Osteoblast (primary cell): ENCODE results near the gene ENOX1. TPM values are rescaled to one million over a fixed set of nuclear protein-coding genes. Genes with fewer than 3 reads are reported as not detected.

Source experiments
- DNase-seq: peaks from one replicate; pipeline ENCODE4 v3.0.0; 2011; ENCODE audit warnings: low spot score, mixed read lengths; ENCODE audit not compliant: insufficient read length; ENCODE audit errors: missing footprints
- H2AFZ ChIP-seq: 2 replicates; pipeline ENCODE4 v1.6.0; 2011; ENCODE audit warnings: mild to moderate bottlenecking, low read length
- H3K27ac ChIP-seq: 2 replicates; pipeline ENCODE4 v1.5.1; 2011; ENCODE audit warnings: mild to moderate bottlenecking, low read depth, low read length, moderate library complexity
- H3K27me3 ChIP-seq: 2 replicates; pipeline ENCODE4 v1.6.0; 2012; ENCODE audit warnings: mild to moderate bottlenecking, control low read depth, inconsistent platforms, low read length, moderate library complexity; ENCODE audit not compliant: insufficient read depth
- H3K36me3 ChIP-seq: 2 replicates; pipeline ENCODE4 v1.5.1; 2011; ENCODE audit warnings: mild to moderate bottlenecking, low read length, control low read depth, moderate library complexity; ENCODE audit not compliant: insufficient read depth
- H3K4me1 ChIP-seq: 2 replicates; pipeline ENCODE4 v1.5.1; 2011; ENCODE audit warnings: mild to moderate bottlenecking, low read length, control low read depth, moderate library complexity; ENCODE audit not compliant: insufficient read depth
- H3K4me2 ChIP-seq: 2 replicates; pipeline ENCODE4 v1.6.0; 2011; ENCODE audit warnings: mild to moderate bottlenecking, low read length; ENCODE audit not compliant: insufficient read depth
- H3K4me3 ChIP-seq: fragments of 200-600 bp; sonication (generic); 3 replicates; pipeline ENCODE4 v1.5.1; 2012; ENCODE audit warnings: mild to moderate bottlenecking, low read length, inconsistent platforms; ENCODE audit not compliant: insufficient read depth
- H3K79me2 ChIP-seq: 2 replicates; pipeline ENCODE4 v1.6.0; 2012; ENCODE audit warnings: mild to moderate bottlenecking, low read length, control low read depth, inconsistent platforms; ENCODE audit not compliant: insufficient read depth
- H3K9me3 ChIP-seq: 2 replicates; pipeline ENCODE4 v1.5.1; 2011; ENCODE audit warnings: low read depth, low read length, control low read depth
- H4K20me1 ChIP-seq: 2 replicates; pipeline ENCODE4 v1.6.0; 2012; ENCODE audit warnings: mild to moderate bottlenecking, low read length, control low read depth; ENCODE audit not compliant: insufficient read depth
- CTCF ChIP-seq: IDR thresholded peaks from 2 replicates; pipeline ENCODE4 v1.5.1; 2011; ENCODE audit warnings: mild to moderate bottlenecking, low read depth, low read length, moderate library complexity; ENCODE audit errors: extremely low read depth
- total RNA-seq: library from RNA; depleted of rRNA; stranded (reverse); fragments of >200 nt; gene quantifications from 2 replicates; pipeline ENCODE4 v1.2.3, GENCODE V29; 2012

Gene ENOX1
- total RNA-seq, 1 donor = 5.4 TPM

GRCh38 chr13:43214124-43214523 lies 572.6 kb downstream of the ENOX1 start:
- Histone ChIP-seq H3K9me3 (no peaks in the 10 kb centered on the region), H4K20me1 (no peaks in the 10 kb centered on the region), H3K36me3 (no peaks in the 10 kb centered on the region), H2AFZ (no peak overlapping the region), H3K27me3 (no peaks in the 10 kb centered on the region), H3K4me3 (no peak overlapping the region), H3K79me2 (no peaks in the 10 kb centered on the region), H3K4me2 (no peak overlapping the region), H3K27ac (no peak overlapping the region), H3K4me1 (no peaks in the 10 kb centered on the region)
- DNase-seq = no peak
- no peak for TF ChIP-seq CTCF

GRCh38 chr13:43206838-43207237 lies 579.9 kb downstream of the ENOX1 start:
- H3K4me3 ChIP-seq = no peak overlapping the region
- no peaks in the 10 kb centered on the region for H3K27me3 ChIP-seq
- H3K4me2 ChIP-seq = no peak overlapping the region
- no peaks in the 10 kb centered on the region for H4K20me1 ChIP-seq
- no peak overlapping the region for H2AFZ ChIP-seq
- no peak overlapping the region for H3K27ac ChIP-seq
- H3K9me3 ChIP-seq = no peaks in the 10 kb centered on the region
- no peaks in the 10 kb centered on the region for H3K4me1 ChIP-seq
- TF ChIP-seq CTCF = no peak
- no peaks in the 10 kb centered on the region for H3K36me3 ChIP-seq
- DNase-seq = no peak
- no peaks in the 10 kb centered on the region for H3K79me2 ChIP-seq

- Histone ChIP-seq H2AFZ (no peak overlapping the region), H3K4me3 (no peak overlapping the region), H3K79me2 (no peaks in the 10 kb centered on the region), H3K36me3 (no peaks in the 10 kb centered on the region), H3K27ac (no peak overlapping the region), H4K20me1 (no peaks in the 10 kb centered on the region), H3K4me1 (no peaks in the 10 kb centered on the region), H3K9me3 (no peaks in the 10 kb centered on the region), H3K27me3 (no peaks in the 10 kb centered on the region), H3K4me2 (no peak overlapping the region)
- TF ChIP-seq CTCF = no peak
- DNase-seq = no peak
These were observed 581.4 kb downstream of the ENOX1 start for GRCh38 chr13:43205416-43205815.

GRCh38 chr13:43204591-43204990 lies 582.2 kb downstream of the ENOX1 start:
- Histone ChIP-seq H3K4me1 (no peaks in the 10 kb centered on the region), H3K9me3 (no peaks in the 10 kb centered on the region), H3K79me2 (no peaks in the 10 kb centered on the region), H2AFZ (no peak overlapping the region), H3K4me2 (no peak overlapping the region), H3K27me3 (no peaks in the 10 kb centered on the region), H3K36me3 (no peaks in the 10 kb centered on the region), H3K27ac (no peak overlapping the region), H4K20me1 (no peaks in the 10 kb centered on the region), H3K4me3 (no peak overlapping the region)
- DNase-seq = no peak
- no peak for TF ChIP-seq CTCF
